ENCODE data around the gene IGSF9B.

IGSF9B gene

DNA sequence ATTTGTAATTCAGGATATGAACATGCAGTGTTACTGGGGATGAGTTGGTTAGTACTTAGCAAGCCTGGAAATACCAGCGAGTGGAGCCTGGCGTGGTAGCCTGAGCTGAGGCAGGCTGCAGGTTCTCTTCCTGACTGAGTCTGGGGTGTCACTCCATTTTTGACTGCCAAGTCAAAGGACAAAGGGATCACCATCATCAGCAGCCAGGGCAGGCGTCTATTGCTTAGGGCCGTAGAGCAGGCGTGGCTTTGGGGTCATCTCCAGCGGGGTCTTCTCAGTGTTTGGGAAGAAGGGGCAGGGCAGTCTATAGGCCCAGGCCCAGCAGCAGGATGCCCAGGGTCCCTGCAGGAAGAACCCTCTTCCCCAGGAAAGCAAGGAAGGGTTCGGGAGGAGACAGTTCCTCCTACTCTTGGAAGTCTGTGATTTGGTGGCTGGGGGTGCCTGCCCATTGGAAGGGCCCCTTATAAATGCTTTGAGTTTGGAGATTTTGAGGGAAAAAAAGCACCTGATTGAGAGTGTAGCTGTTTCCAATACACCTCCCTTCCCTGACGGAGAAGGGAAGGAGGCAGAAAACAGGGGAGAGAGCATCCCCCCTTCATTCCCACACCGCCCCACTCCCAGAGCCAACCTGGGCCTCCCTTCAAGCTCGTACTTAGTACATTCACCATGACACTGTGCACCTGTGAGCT is 60.0 kb downstream of the IGSF9B start:
- DNase-seq = no peak

GRCh38 chr11:133896028-133896427 is 60.7 kb downstream of the IGSF9B start:
- no peak for DNase-seq

DNA sequence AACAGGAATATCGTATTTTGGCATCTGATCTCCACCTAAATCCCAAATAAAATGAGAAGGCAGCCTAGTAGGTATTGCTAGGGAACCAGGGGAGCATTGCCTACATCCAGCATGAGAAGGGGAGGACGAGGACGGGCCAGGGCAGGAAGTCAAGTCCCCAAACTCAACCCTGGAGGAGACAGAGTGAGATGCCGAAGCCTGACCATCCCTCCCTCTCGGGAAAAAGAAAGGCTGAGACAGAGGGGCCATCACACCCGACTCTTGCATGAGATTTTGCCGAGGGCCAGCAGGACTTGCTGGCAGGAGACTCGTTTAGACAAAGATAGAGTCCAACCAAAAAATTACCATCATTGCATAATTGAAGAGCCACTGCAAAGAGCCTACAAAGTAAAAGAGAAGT is 61.2 kb downstream of the IGSF9B start:
- no peak for DNase-seq

- no peak for DNase-seq
Measured at GRCh38 chr11:133895061-133895479, 61.7 kb downstream of the IGSF9B start.

DNA sequence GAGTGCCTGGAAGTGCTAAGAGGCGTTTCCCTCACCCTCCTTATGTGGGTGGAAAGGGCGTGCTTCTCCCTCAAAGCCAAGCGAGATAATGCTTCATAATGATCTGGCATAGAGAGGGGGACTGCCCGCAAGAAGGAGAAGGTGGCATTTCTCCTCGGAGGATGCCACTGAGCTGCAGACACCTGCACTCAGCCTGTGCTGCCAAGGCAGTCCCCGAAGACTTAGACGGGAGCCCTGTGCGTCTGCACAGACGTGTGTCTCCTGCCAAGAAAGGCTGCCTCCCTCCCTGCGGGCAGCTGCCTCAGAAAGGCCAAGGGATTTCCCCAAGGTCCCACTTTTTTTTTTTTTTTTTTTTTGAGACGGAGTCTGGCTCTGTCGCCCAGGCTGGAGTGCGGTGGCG is 63.4 kb downstream of the IGSF9B start:
- DNase-seq = no peak

- no peak for DNase-seq
Measured at GRCh38 chr11:133892584-133893380, 64.0 kb downstream of the IGSF9B start.

GRCh38 chr11:133892126-133892525 is 64.6 kb downstream of the IGSF9B start:
- no peak for DNase-seq

GRCh38 chr11:133889893-133890292 is 66.9 kb downstream of the IGSF9B start:
- no peak for DNase-seq

- DNase-seq = no peak
Measured at GRCh38 chr11:133889188-133889587, 67.6 kb downstream of the IGSF9B start.

DNA sequence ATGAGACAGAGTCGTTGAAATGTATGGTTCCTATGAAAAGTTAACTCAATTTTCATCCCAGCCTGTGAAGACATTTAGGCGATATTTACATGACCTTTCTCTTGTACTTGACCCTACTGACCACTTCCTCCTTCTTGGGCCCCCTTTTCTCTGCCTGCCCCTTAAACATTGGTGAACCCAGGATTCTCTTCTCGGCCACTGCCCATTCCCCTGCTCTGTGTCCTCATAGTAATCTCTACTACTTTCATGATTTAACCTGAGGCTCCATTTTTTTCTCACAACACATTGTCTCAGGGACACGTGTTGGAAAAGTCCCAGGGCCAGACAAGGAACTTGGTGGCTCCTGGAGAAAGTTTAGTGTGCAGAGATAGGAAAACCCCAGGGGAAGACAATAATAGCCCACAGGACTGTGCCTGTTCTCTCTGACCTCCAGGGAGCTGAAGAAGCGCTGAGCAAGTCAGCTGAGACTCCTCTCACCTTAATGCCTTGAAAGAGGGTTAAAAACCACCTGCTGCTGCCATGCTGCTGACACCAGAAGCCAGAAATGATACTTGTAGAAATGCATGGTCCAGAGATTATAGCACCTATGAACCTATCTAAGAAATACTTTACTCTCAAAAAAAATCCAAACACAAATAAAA is 69.0 kb downstream of the IGSF9B start:
- no peak for DNase-seq

- DNase-seq = no peak
Measured at GRCh38 chr11:133886029-133886428, 70.7 kb downstream of the IGSF9B start.

GRCh38 chr11:133872160-133872559 is 84.6 kb downstream of the IGSF9B start:
- DNase-seq = no peak

DNA sequence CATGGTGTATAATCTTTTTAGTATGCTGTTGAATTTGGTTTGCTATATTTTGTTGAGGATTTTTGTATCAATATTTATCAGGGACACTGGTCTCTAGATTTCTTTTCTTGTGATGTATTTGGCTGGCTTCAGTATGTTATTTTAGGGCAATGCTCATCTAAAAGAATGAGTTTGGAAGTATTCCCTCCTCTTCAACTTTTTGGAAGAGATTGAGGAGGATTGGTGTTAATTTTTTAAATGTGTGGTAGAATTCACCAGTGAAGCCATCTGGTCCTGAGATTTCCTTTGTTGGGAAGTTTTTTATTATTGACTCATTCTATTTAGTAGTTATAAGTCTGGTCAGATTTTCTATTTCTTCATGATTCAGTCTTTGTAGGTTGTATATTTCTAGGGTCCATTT is 89.3 kb downstream of the IGSF9B start:
- no peak for DNase-seq

DNA sequence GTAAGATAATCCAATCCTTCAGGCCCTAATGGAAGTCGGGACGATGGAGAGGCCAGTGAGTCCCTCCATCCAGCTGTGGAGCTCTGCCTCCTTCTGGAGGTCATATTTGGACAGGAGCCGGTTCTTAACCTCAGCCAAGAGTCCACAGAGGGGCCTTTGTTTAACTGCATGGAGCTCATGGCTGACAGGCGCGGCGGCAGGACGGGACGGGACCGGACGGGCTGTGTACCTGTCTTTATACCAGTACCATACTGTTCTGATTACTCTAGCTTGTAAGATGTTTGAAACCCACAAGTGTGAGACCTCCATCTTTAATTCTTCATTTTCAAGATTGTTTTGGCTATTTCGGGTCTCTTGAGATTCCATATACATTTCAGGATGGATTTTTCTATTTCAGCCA is 91.3 kb downstream of the IGSF9B start:
- no peak for DNase-seq

- DNase-seq = no peak
Measured at GRCh38 chr11:133864756-133865155, 92.0 kb downstream of the IGSF9B start.

GRCh38 chr11:133860151-133860550 is 96.6 kb downstream of the IGSF9B start:
- no peak for DNase-seq
